Endothelial cell of umbilical vein (primary cell): ENCODE measurements around the gene SRCIN1. TPM values are rescaled to one million over a fixed set of nuclear protein-coding genes. Genes with fewer than 3 reads are reported as not detected.

Experiments
- BruUV-seq: library from RNA; stranded (reverse); fragments of 400-500 nt; replicated peaks from 2 replicates; lab custom pipeline; 2021; lab: Mats Ljungman, UMichigan
- CTCF ChIA-PET: fragments of 300-600, 350-600 bp; sonication (Branson Sonifier 250); formaldehyde crosslinking; loops from one replicate; lab custom pipeline; 2021; ENCODE audit warnings: antibody characterized with exemption, inconsistent platforms; lab: Charles Lee
- POLR2A ChIA-PET: fragments of 300-600, 350-600 bp; sonication (Branson Sonifier 250); formaldehyde crosslinking; loops from one replicate; lab custom pipeline; 2021; ENCODE audit warnings: antibody characterized with exemption, inconsistent platforms; lab: Charles Lee
- DNase-seq: peaks from one replicate; pipeline ENCODE4 v3.0.0-alpha.2; 2011; ENCODE audit warnings: low read depth, low spot score
- FAIRE-seq: peaks from 2 replicates; lab custom pipeline; 2011; peaks lifted over from hg19 to GRCh38; lab: Jason Lieb, UNC
- H2AFZ ChIP-seq: 2 replicates; pipeline ENCODE4 v1.6.0; 2012; ENCODE audit warnings: low read depth, low read length, control low read depth, inconsistent platforms
- H3K27ac ChIP-seq: 2 replicates; pipeline ENCODE4 v1.5.1; 2011; ENCODE audit warnings: low read depth, mild to moderate bottlenecking, control low read depth, low read length, moderate library complexity; ENCODE audit not compliant: insufficient read depth
- H3K27me3 ChIP-seq, 2 experiments: 2 replicates each; pipeline versions ENCODE4 v1.6.0 to v1.6.1; 2011; ENCODE audit warnings: low read length in 2 of 2, mixed read lengths in 1 of 2; ENCODE audit not compliant: control insufficient read depth in 2 of 2, insufficient read depth in 2 of 2
- H3K36me3 ChIP-seq, 2 experiments: 2 replicates in 1 of 2; 3 replicates in 1 of 2; pipeline ENCODE4 v1.5.1; 2011; ENCODE audit warnings: low read length in 2 of 2, mild to moderate bottlenecking in 1 of 2, moderate library complexity in 1 of 2; ENCODE audit not compliant: control insufficient read depth in 2 of 2, insufficient read depth in 2 of 2; ENCODE audit errors: extremely low read depth in 1 of 2
- H3K4me1 ChIP-seq: 3 replicates; pipeline ENCODE4 v1.5.1; 2011; ENCODE audit warnings: mild to moderate bottlenecking, low read length; ENCODE audit not compliant: control insufficient read depth, insufficient read depth; ENCODE audit errors: extremely low read depth
- H3K4me2 ChIP-seq: 2 replicates; pipeline ENCODE4 v1.6.1; 2011; ENCODE audit warnings: low read length, control low read depth, mixed read lengths; ENCODE audit not compliant: insufficient read depth
- H3K4me3 ChIP-seq, 3 experiments: fragments of 200-600 bp in 1 of 3; sonication (generic), shearing (Covaris generic) in 1 of 3; replicated peaks in 1 of 3; 2 replicates each; pipeline ENCODE4 v1.5.1; 2011 to 2016; ENCODE audit warnings: control low read depth in 3 of 3, low read length in 3 of 3, mild to moderate bottlenecking in 2 of 3, inconsistent platforms in 1 of 3, low read depth in 1 of 3, moderate library complexity in 1 of 3; ENCODE audit not compliant: insufficient read depth in 1 of 3
- H3K79me2 ChIP-seq: 2 replicates; pipeline ENCODE4 v1.6.0; 2012; ENCODE audit warnings: low read length, inconsistent platforms; ENCODE audit not compliant: control insufficient read depth, insufficient read depth
- H3K9ac ChIP-seq: replicated peaks from 2 replicates; pipeline ENCODE3; 2011; ENCODE audit warnings: low read length, control low read depth; ENCODE audit not compliant: insufficient read depth; ENCODE audit errors: extremely low read depth
- H3K9me1 ChIP-seq: replicated peaks from 3 replicates; pipeline ENCODE4 v1.6.0; 2011; ENCODE audit warnings: mild to moderate bottlenecking, low read length; ENCODE audit not compliant: control insufficient read depth, insufficient read depth; ENCODE audit errors: extremely low read depth
- H3K9me3 ChIP-seq: replicated peaks from 2 replicates; pipeline ENCODE4 v1.5.1; 2012; ENCODE audit warnings: low read length, inconsistent platforms; ENCODE audit not compliant: control insufficient read depth, insufficient read depth
- H4K20me1 ChIP-seq: replicated peaks from 2 replicates; pipeline ENCODE3; 2011; ENCODE audit warnings: mild to moderate bottlenecking, low read length; ENCODE audit not compliant: control insufficient read depth, insufficient read depth; ENCODE audit errors: extremely low read depth
- CTCF ChIP-seq, 2 donors: IDR thresholded peaks; 1 replicate in 1 of 2; 2 replicates in 1 of 2; pipeline ENCODE4 v1.5.1; 2011; ENCODE audit warnings: low read length in 2 of 2, mild to moderate bottlenecking in 2 of 2, moderate library complexity in 2 of 2, control low read depth in 1 of 2, inconsistent platforms in 1 of 2, low read depth in 1 of 2; ENCODE audit not compliant: insufficient read depth in 1 of 2; ENCODE audit errors: extremely low read depth in 1 of 2
- EZH2 ChIP-seq: IDR thresholded peaks from 2 replicates; pipeline ENCODE4 v1.6.1; 2012; ENCODE audit warnings: borderline replicate concordance, low read depth, mild to moderate bottlenecking, moderate library complexity, low read length, inconsistent platforms; ENCODE audit not compliant: severe bottlenecking
- FOS ChIP-seq: IDR thresholded peaks from 2 replicates; pipeline ENCODE4 v1.6.1; 2011; ENCODE audit warnings: mild to moderate bottlenecking, low read length, moderate library complexity, borderline replicate concordance; ENCODE audit not compliant: insufficient read depth
- GATA2 ChIP-seq: IDR thresholded peaks from 2 replicates; pipeline ENCODE4 v1.7.0; 2011; ENCODE audit warnings: low read depth, mild to moderate bottlenecking, moderate library complexity, mixed read lengths, low read length; ENCODE audit not compliant: insufficient read length, insufficient read depth
- JUN ChIP-seq: IDR thresholded peaks from 2 replicates; pipeline ENCODE4 v1.6.1; 2011; ENCODE audit warnings: borderline replicate concordance, low read depth; ENCODE audit not compliant: insufficient read length, insufficient read depth
- MAX ChIP-seq: IDR thresholded peaks from 2 replicates; pipeline ENCODE4 v1.6.1; 2011; ENCODE audit not compliant: insufficient read depth, insufficient read length
- MYC ChIP-seq: IDR thresholded peaks from one replicate; pipeline ENCODE4 v1.6.1; 2011; ENCODE audit warnings: mild to moderate bottlenecking, low read depth, low read length
- POLR2A ChIP-seq: IDR thresholded peaks from 2 replicates; pipeline ENCODE4 v1.6.1; 2012; ENCODE audit warnings: low read depth, mild to moderate bottlenecking, control low read depth, low read length
- POLR2AphosphoS5 ChIP-seq: IDR thresholded peaks from 2 replicates; pipeline ENCODE4 v1.6.1; 2012; ENCODE audit warnings: low read depth, mild to moderate bottlenecking, control low read depth, low read length, moderate library complexity; ENCODE audit not compliant: insufficient read depth
- dilution Hi-C: fragments of 300-500 bp; cut with MboI; formaldehyde crosslinking; loops from one replicate; pipeline ENCODE4 v1.15.0; 2019; ENCODE audit warnings: low sequenced_read_pairs; ENCODE audit not compliant: extremely low pct_ligation_motif_present
- intact Hi-C: fragments of 100-400 bp; cut with micrococcal nuclease; formaldehyde crosslinking; loops from one replicate; pipeline ENCODE4 v1.10.0; 2022
- polyA plus RNA-seq, 4 experiments: library from polyadenylated mRNA; depleted of rRNA in 3 of 4; stranded (reverse) in 3 of 4; unstranded in 1 of 4; fragments of >200 nt; gene quantifications; 2 replicates each; pipeline versions ENCODE4 v1.2.1 to v1.2.3, GENCODE V29; 2011 to 2012; ENCODE audit warnings: missing spikeins in 1 of 4
- total RNA-seq: library from RNA; stranded (reverse); gene quantifications from 2 replicates; pipeline ENCODE4 v1.2.3, GENCODE V29; 2021

The SRCIN1 gene
- total and polyA plus RNA-seq, 2 donors (not counting 3 experiments of a cell fraction or from before 2014, with no cell fraction given), result 0.15 to 0.35 TPM

- TF ChIP-seq CTCF (IDR thresholded peaks at IDR 0.05; ENCODE audit: extremely low read depth in 1 of 2, insufficient read depth in 1 of 2, low read depth in 1 of 2, low read length in 2 of 2), result no peak
- no peak for TF ChIP-seq POLR2A
- no peak for TF ChIP-seq JUN
- H3K4me1 ChIP-seq, result no peaks in the 10 kb centered on the region
- H3K4me2 ChIP-seq, result no peak overlapping the region
- dilution Hi-C loops (no loop called here), intact Hi-C loops (no loop called here)
- peaks cover 9 to 11% of the 10 kb centered on the region in 2 experiments for H3K27me3 ChIP-seq
- H3K9me1 ChIP-seq, result no peaks in the 10 kb centered on the region
- H3K9me3 ChIP-seq, result no peaks in the 10 kb centered on the region
- no TSS peak for BruUV-seq
- no peak overlapping the region for H3K9ac ChIP-seq
- no peak overlapping the region for H3K4me3 ChIP-seq
- H4K20me1 ChIP-seq, result no peaks in the 10 kb centered on the region
- H2AFZ ChIP-seq, result no peak overlapping the region
- FAIRE-seq (no peak), DNase-seq (no peak)
- H3K36me3 ChIP-seq, result no peaks in the 10 kb centered on the region
- ChIA-PET POLR2A (no interaction called here), CTCF (interaction anchor here (1.2 kb wide), 1 partner anchor 12 kb away, joined by 3 read pairs; no protein-coding TSS in a partner anchor)
- no peaks in the 10 kb centered on the region for H3K79me2 ChIP-seq
- no peak overlapping the region for H3K27ac ChIP-seq
Measured at GRCh38 chr17:38613981-38614779, 8.4 kb upstream of the SRCIN1 start.

- no peak overlapping the region for H3K27ac ChIP-seq
- BruUV-seq, result no TSS peak
- H3K79me2 ChIP-seq, result no peaks in the 10 kb centered on the region
- H3K9me1 ChIP-seq, result no peaks in the 10 kb centered on the region
- ChIA-PET POLR2A (no interaction called here), CTCF (no interaction called here)
- H3K9me3 ChIP-seq, result no peaks in the 10 kb centered on the region
- H3K4me3 ChIP-seq, result no peak overlapping the region
- DNase-seq, result no peak
- H3K27me3 ChIP-seq, result peaks cover 13 to 14% of the 10 kb centered on the region in 2 experiments
- intact Hi-C loops, result no loop called here
- TF ChIP-seq MYC (no peak), FOS (no peak), POLR2A (no peak), EZH2 (no peak), JUN (no peak), GATA2 (no peak), CTCF (IDR thresholded peaks at IDR 0.05; ENCODE audit: extremely low read depth in 1 of 2, insufficient read depth in 1 of 2, low read depth in 1 of 2, low read length in 2 of 2) (no peak), MAX (no peak), POLR2AphosphoS5 (no peak)
- no peak overlapping the region for H2AFZ ChIP-seq
- no peak overlapping the region for H3K4me2 ChIP-seq
- dilution Hi-C loops, result no loop called here
- FAIRE-seq, result no peak
- no peaks in the 10 kb centered on the region for H3K4me1 ChIP-seq
- H4K20me1 ChIP-seq, result no peaks in the 10 kb centered on the region
- no peaks in the 10 kb centered on the region for H3K36me3 ChIP-seq
- no peak overlapping the region for H3K9ac ChIP-seq
Measured at GRCh38 chr17:38613525-38613980, 7.8 kb upstream of the SRCIN1 start.
